Gastroesophageal sphincter (tissue), 3 donors: ENCODE measurements around the gene GBX1.

Experiments
- POLR2A ChIP-seq, 2 donors: fragments of 450-650 bp; IDR thresholded peaks; one replicate each; pipeline ENCODE4 v1.6.1; 2017; ENCODE audit warnings: antibody characterized with exemption in 2 of 2, mild to moderate bottlenecking in 2 of 2, moderate library complexity in 1 of 2
- TF ChIP-seq, protein P1 (sequence below), 4 experiments: fragments of 200-600 bp in 2 of 4; fragments of 450-650 bp in 2 of 4; sonication (generic) in 1 of 4; IDR thresholded peaks; one replicate each; pipeline ENCODE4 v1.5.1; 2017 to 2019; ENCODE audit warnings: antibody characterized with exemption in 4 of 4, mild to moderate bottlenecking in 2 of 4, moderate library complexity in 2 of 4

DNA sequence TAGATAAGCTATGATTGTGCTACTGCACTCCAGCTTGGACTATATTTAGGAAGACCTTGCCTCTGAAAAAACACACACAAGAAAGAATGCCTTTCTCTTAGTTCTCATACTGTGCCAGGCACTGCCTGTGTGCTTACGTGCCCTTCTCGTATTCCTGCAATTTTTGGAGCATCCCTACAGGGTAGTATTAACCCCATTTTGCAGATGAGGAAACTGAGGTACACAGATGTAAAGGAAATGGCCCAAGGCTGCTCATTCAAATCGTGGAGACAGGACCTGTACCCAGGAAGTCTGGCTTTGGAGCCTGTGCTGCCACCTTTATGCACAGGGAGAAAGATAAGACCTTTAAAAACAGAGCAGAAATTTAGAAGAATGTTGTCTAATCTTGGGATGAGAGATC is 64.5 kb downstream of the GBX1 start:
- no peak for TF ChIP-seq POLR2A (IDR thresholded peaks at IDR 0.05)
- TF ChIP-seq, protein P1, sequence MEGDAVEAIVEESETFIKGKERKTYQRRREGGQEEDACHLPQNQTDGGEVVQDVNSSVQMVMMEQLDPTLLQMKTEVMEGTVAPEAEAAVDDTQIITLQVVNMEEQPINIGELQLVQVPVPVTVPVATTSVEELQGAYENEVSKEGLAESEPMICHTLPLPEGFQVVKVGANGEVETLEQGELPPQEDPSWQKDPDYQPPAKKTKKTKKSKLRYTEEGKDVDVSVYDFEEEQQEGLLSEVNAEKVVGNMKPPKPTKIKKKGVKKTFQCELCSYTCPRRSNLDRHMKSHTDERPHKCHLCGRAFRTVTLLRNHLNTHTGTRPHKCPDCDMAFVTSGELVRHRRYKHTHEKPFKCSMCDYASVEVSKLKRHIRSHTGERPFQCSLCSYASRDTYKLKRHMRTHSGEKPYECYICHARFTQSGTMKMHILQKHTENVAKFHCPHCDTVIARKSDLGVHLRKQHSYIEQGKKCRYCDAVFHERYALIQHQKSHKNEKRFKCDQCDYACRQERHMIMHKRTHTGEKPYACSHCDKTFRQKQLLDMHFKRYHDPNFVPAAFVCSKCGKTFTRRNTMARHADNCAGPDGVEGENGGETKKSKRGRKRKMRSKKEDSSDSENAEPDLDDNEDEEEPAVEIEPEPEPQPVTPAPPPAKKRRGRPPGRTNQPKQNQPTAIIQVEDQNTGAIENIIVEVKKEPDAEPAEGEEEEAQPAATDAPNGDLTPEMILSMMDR (IDR thresholded peaks at IDR 0.05), result no peak
